GM18508 (cell line): ENCODE data around the gene ERCC8.

Experiments
- ATAC-seq: cut with Tn5 transposase; IDR thresholded peaks from one replicate; pipeline ENCODE4 v1.9.1; 2021; ENCODE audit warnings: moderate number of reproducible peaks; ENCODE audit not compliant: insufficient read depth, unreplicated experiment

ERCC8 gene

DNA sequence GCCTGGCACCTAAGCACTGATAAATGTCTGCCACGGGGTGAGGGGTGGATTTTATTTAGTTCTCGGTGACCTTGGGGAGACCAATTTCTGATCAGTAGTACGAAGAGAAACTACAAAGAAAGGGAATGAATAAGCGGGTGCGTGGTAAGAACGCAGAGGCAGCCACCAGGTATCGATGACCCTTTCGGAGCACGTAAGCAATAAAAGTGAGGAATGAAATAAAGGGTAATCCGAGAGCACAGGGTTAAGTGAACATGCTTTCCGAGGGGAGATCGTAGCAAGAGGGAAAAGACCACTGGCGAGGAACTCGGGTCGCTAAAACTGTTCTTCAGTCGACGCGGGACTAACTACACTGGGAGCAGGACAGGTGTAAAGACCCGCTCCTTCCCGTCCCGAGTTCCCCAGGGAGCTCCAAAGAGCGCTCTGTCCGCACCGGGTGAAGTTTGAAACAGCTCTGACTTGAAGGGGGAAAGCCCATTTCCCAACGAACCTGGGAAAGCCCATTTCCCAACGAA lies 101.9 kb downstream of the ERCC8 start:
- ATAC-seq, result no peak

- ATAC-seq, result no peak
These were observed 103.5 kb downstream of the ERCC8 start for GRCh38 chr5:60841361-60841760.

- ATAC-seq, result no peak
These were observed 108.7 kb downstream of the ERCC8 start for GRCh38 chr5:60836131-60836530.

- no peak for ATAC-seq
These were observed 109.3 kb downstream of the ERCC8 start for GRCh38 chr5:60835554-60835953.

DNA sequence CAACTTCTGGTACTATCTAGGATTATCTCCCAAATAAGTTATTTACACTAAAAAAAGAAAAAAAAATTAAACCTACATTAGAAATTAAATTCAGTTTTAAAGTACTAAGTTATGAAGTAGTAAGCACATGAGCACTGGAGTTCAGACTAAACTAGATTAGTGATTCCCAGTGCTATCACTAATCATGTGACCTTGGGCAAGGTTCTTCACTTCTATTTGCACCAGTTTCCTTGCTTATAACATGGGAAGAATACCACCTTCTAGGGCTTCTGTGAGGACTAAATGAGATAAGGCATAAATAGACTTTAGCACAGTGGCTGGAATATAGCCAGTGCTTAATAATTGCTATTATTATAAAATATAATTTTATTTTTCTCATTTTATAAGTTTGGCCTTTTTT lies 111.3 kb downstream of the ERCC8 start:
- ATAC-seq, result no peak

DNA sequence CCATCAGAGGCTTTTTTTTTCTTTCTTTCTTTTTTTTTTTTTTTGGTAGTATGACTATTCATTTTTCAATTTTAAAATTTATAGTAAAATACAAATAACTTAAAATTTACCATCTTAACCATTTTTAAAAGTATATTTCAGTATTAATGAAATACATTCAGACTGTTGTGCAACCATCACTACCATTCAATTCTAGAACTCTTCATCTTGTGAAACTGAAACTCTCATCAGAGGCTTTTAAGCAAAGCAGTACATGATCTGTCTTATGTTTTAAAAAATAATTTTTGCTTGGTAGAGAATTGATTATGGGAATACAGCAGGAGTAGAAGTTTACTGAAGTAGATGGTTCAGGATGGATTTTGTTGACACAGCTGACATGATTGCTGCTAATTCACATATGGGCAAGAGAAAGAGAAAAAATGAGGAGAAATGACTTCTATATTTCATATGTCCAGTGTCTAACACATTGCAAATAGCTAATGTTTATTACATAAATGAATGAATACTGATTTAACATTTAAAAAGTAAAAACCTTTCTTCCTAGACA lies 114.2 kb downstream of the ERCC8 start:
- no peak for ATAC-seq

GRCh38 chr5:60829490-60830266 lies 115.2 kb downstream of the ERCC8 start:
- ATAC-seq, result no peak

GRCh38 chr5:60827201-60827600 lies 117.7 kb downstream of the ERCC8 start:
- ATAC-seq, result no peak

- peak; percentile 79 for ATAC-seq
These were observed 118.2 kb downstream of the ERCC8 start for GRCh38 chr5:60826653-60827052.
